ENCODE results near the gene ZNF268.

Gene ZNF268

DNA sequence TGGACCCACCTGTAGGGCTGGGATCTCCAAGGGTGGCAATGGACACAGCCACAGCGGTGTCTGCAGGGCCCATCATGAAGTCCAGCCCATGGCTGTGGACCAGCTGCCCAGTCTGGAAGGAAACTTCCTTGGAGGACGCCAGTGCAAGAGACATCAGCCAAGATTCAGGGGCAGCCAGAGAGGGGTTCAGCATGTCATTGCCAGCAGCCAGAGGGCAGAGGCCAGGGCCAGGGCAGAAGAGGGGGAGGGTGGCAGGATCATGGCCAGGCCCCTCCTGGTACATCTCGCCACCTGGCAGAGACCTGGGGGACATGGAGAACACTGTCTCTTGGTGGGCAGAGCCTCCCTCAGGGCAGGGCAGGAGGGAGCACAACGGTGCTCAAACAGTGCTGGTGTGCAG, 44.2 kb downstream of the ZNF268 start:
- Histone ChIP-seq H3K9me3 (ENCODE audit: control insufficient read depth, insufficient read depth, low read depth, low read length) (no peaks in the 10 kb centered on the region; the same call in 1 of the 2 replicates), H3K36me3 (ENCODE audit: control insufficient read depth in 2 of 2, insufficient read depth in 1 of 2, low read length in 2 of 2) (no peaks in the 10 kb centered on the region), H3K4me1 (ENCODE audit: control insufficient read depth, insufficient read depth, low read length) (no peaks in the 10 kb centered on the region), H3K4me3 (ENCODE audit: low read depth, low read length) (no peak overlapping the region), H3K27ac (ENCODE audit: extremely low read depth, low read depth, low read length) (no peak overlapping the region)
- ChIA-PET CTCF (no interaction called here), POLR2A (no interaction called here)
- TF ChIP-seq ZNF423 (tag by site-specific recombination; IDR thresholded peaks at IDR 0.05): no peak
- TF ChIP-seq ZNF155 (tag by site-specific recombination; IDR thresholded peaks at IDR 0.05): no peak
- TF ChIP-seq, protein P1, sequence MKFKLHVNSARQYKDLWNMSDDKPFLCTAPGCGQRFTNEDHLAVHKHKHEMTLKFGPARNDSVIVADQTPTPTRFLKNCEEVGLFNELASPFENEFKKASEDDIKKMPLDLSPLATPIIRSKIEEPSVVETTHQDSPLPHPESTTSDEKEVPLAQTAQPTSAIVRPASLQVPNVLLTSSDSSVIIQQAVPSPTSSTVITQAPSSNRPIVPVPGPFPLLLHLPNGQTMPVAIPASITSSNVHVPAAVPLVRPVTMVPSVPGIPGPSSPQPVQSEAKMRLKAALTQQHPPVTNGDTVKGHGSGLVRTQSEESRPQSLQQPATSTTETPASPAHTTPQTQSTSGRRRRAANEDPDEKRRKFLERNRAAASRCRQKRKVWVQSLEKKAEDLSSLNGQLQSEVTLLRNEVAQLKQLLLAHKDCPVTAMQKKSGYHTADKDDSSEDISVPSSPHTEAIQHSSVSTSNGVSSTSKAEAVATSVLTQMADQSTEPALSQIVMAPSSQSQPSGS (tag by site-specific recombination; IDR thresholded peaks at IDR 0.05; ENCODE audit: low read depth): no peak
- TF ChIP-seq ZNF707 (tag by site-specific recombination; IDR thresholded peaks at IDR 0.05): no peak
- no peak for TF ChIP-seq KLF1 (tag by site-specific recombination; IDR thresholded peaks at IDR 0.05)
- no peak for TF ChIP-seq ZNF169 (tag by site-specific recombination; IDR thresholded peaks at IDR 0.05)
- TF ChIP-seq, protein P2, sequence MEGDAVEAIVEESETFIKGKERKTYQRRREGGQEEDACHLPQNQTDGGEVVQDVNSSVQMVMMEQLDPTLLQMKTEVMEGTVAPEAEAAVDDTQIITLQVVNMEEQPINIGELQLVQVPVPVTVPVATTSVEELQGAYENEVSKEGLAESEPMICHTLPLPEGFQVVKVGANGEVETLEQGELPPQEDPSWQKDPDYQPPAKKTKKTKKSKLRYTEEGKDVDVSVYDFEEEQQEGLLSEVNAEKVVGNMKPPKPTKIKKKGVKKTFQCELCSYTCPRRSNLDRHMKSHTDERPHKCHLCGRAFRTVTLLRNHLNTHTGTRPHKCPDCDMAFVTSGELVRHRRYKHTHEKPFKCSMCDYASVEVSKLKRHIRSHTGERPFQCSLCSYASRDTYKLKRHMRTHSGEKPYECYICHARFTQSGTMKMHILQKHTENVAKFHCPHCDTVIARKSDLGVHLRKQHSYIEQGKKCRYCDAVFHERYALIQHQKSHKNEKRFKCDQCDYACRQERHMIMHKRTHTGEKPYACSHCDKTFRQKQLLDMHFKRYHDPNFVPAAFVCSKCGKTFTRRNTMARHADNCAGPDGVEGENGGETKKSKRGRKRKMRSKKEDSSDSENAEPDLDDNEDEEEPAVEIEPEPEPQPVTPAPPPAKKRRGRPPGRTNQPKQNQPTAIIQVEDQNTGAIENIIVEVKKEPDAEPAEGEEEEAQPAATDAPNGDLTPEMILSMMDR (tag by site-specific recombination; IDR thresholded peaks at IDR 0.05): no peak
- TF ChIP-seq, protein P3, sequence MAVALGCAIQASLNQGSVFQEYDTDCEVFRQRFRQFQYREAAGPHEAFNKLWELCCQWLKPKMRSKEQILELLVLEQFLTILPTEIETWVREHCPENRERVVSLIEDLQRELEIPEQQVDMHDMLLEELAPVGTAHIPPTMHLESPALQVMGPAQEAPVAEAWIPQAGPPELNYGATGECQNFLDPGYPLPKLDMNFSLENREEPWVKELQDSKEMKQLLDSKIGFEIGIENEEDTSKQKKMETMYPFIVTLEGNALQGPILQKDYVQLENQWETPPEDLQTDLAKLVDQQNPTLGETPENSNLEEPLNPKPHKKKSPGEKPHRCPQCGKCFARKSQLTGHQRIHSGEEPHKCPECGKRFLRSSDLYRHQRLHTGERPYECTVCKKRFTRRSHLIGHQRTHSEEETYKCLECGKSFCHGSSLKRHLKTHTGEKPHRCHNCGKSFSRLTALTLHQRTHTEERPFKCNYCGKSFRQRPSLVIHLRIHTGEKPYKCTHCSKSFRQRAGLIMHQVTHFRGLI (tag by site-specific recombination; IDR thresholded peaks at IDR 0.05): no peak
- no peak for TF ChIP-seq ZNF624 (tag by site-specific recombination; IDR thresholded peaks at IDR 0.05)
- no peak for TF ChIP-seq ZXDB (tag by site-specific recombination; IDR thresholded peaks at IDR 0.05)
- no peak for TF ChIP-seq ZNF792 (tag by site-specific recombination; IDR thresholded peaks at IDR 0.05)
- TF ChIP-seq, protein P4, sequence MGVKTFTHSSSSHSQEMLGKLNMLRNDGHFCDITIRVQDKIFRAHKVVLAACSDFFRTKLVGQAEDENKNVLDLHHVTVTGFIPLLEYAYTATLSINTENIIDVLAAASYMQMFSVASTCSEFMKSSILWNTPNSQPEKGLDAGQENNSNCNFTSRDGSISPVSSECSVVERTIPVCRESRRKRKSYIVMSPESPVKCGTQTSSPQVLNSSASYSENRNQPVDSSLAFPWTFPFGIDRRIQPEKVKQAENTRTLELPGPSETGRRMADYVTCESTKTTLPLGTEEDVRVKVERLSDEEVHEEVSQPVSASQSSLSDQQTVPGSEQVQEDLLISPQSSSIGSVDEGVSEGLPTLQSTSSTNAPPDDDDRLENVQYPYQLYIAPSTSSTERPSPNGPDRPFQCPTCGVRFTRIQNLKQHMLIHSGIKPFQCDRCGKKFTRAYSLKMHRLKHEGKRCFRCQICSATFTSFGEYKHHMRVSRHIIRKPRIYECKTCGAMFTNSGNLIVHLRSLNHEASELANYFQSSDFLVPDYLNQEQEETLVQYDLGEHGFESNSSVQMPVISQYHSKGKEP (tag by site-specific recombination; IDR thresholded peaks at IDR 0.05): no peak
- TF ChIP-seq ZNF266 (tag by site-specific recombination; IDR thresholded peaks at IDR 0.05; ENCODE audit: low read depth): no peak
- TF ChIP-seq, protein P5, sequence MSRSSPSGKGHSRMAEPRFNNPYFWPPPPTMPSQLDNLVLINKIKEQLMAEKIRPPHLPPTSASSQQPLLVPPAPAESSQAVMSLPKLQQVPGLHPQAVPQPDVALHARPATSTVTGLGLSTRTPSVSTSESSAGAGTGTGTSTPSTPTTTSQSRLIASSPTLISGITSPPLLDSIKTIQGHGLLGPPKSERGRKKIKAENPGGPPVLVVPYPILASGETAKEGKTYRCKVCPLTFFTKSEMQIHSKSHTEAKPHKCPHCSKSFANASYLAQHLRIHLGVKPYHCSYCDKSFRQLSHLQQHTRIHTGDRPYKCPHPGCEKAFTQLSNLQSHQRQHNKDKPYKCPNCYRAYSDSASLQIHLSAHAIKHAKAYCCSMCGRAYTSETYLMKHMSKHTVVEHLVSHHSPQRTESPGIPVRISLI (tag by site-specific recombination; IDR thresholded peaks at IDR 0.05): no peak
- TF ChIP-seq ZNF404 (tag by site-specific recombination; IDR thresholded peaks at IDR 0.05): no peak
- no peak for TF ChIP-seq ZNF211 (tag by site-specific recombination; IDR thresholded peaks at IDR 0.05; ENCODE audit: low read depth)
- TF ChIP-seq ZNF391 (tag by site-specific recombination; IDR thresholded peaks at IDR 0.05; ENCODE audit: borderline replicate concordance, low read depth): no peak
- TF ChIP-seq ZNF184 (tag by site-specific recombination; IDR thresholded peaks at IDR 0.05): no peak
- no peak for TF ChIP-seq ZFHX2 (tag by site-specific recombination; conservative IDR thresholded peaks at IDR 0.05)
- no peak for TF ChIP-seq OVOL3 (tag by site-specific recombination; IDR thresholded peaks at IDR 0.05)

All from HEK293 (cell line).